Thyroid gland (tissue), 4 donors: ENCODE results near the gene YIPF2.

Experiments used
- POLR2A ChIP-seq, 2 donors: fragments of 450-650 bp; IDR thresholded peaks; one replicate each; pipeline ENCODE4 v1.6.1; 2017; ENCODE audit warnings: antibody characterized with exemption in 2 of 2, mild to moderate bottlenecking in 2 of 2, moderate library complexity in 1 of 2
- TF ChIP-seq, protein P1 (sequence below), 6 experiments: fragments of 200-600 bp in 3 of 6; fragments of 450-650 bp in 3 of 6; sonication (generic) in 3 of 6; IDR thresholded peaks; one replicate each; pipeline ENCODE4 v1.5.1; 2016 to 2019; ENCODE audit warnings: antibody characterized with exemption in 6 of 6, mild to moderate bottlenecking in 2 of 6, inconsistent platforms in 1 of 6, moderate library complexity in 1 of 6

- no peak for TF ChIP-seq POLR2A (IDR thresholded peaks at IDR 0.05)
- TF ChIP-seq, protein P1, sequence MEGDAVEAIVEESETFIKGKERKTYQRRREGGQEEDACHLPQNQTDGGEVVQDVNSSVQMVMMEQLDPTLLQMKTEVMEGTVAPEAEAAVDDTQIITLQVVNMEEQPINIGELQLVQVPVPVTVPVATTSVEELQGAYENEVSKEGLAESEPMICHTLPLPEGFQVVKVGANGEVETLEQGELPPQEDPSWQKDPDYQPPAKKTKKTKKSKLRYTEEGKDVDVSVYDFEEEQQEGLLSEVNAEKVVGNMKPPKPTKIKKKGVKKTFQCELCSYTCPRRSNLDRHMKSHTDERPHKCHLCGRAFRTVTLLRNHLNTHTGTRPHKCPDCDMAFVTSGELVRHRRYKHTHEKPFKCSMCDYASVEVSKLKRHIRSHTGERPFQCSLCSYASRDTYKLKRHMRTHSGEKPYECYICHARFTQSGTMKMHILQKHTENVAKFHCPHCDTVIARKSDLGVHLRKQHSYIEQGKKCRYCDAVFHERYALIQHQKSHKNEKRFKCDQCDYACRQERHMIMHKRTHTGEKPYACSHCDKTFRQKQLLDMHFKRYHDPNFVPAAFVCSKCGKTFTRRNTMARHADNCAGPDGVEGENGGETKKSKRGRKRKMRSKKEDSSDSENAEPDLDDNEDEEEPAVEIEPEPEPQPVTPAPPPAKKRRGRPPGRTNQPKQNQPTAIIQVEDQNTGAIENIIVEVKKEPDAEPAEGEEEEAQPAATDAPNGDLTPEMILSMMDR (IDR thresholded peaks at IDR 0.05), result no peak
Observed at GRCh38 chr19:10946958-10947657, 18.7 kb upstream of the YIPF2 start.
